GM19468 (cell line): ENCODE measurements around the gene ABCA8.
"Not testable (repeated sequence)": the region's sequence is repeated elsewhere in the genome, so short reads cannot be mapped to it uniquely, and the experiment has no call there.

Experiments
- ATAC-seq: cut with Tn5 transposase; IDR thresholded peaks from one replicate; pipeline ENCODE4 v1.9.1; 2021; ENCODE audit warnings: mild to moderate bottlenecking, moderate library complexity, moderate number of reproducible peaks; ENCODE audit not compliant: unreplicated experiment; ENCODE audit errors: extremely low read depth

ABCA8 gene

GRCh38 chr17:68955181-68955841 lies at the start of gene ABCA8:
Gene ABCA8 (minus strand): TSS chr17:68955392. CDS start chr17:68942034, 13,358 bp downstream.
- no peak for ATAC-seq

GRCh38 chr17:69004759-69005158 lies 49.6 kb upstream of the ABCA8 start:
- ATAC-seq: not testable (repeated sequence)

GRCh38 chr17:68999743-69000142 lies 44.6 kb upstream of the ABCA8 start:
- not testable (repeated sequence) for ATAC-seq

- no peak for ATAC-seq
Measured at GRCh38 chr17:68993112-68993511, 37.9 kb upstream of the ABCA8 start.

GRCh38 chr17:68987966-68988365 lies 32.8 kb upstream of the ABCA8 start:
- no peak for ATAC-seq

- no peak for ATAC-seq
Measured at GRCh38 chr17:68981288-68981687, 26.1 kb upstream of the ABCA8 start.

GRCh38 chr17:68973098-68973846 lies 18.1 kb upstream of the ABCA8 start:
- no peak for ATAC-seq

- ATAC-seq: no peak
Measured at GRCh38 chr17:68972119-68972704, 17.0 kb upstream of the ABCA8 start.

- no peak for ATAC-seq
Measured at GRCh38 chr17:68969101-68969500, 13.9 kb upstream of the ABCA8 start.

GRCh38 chr17:68963958-68964357 lies 8.8 kb upstream of the ABCA8 start:
- no peak for ATAC-seq

- ATAC-seq: no peak
Measured at GRCh38 chr17:68961214-68961882, 6.2 kb upstream of the ABCA8 start.

GRCh38 chr17:68959117-68959516 lies 3.9 kb upstream of the ABCA8 start:
- ATAC-seq: not testable (repeated sequence)

- no peak for ATAC-seq
Measured at GRCh38 chr17:68957944-68958343, 2.8 kb upstream of the ABCA8 start.

GRCh38 chr17:68954146-68954896 lies 871 bp downstream of the ABCA8 start:
- ATAC-seq: no peak

- no peak for ATAC-seq
Measured at GRCh38 chr17:68953340-68953997, 1.7 kb downstream of the ABCA8 start.

- no peak for ATAC-seq
Measured at GRCh38 chr17:68950725-68951124, 4.5 kb downstream of the ABCA8 start.

- not testable (repeated sequence) for ATAC-seq
Measured at GRCh38 chr17:68947868-68948267, 7.3 kb downstream of the ABCA8 start.

- ATAC-seq: no peak
Measured at GRCh38 chr17:68944435-68945035, 10.7 kb downstream of the ABCA8 start.

- ATAC-seq: not testable (repeated sequence)
Measured at GRCh38 chr17:68943812-68944182, 11.4 kb downstream of the ABCA8 start.
